Loucy (cell line): Measurements from ENCODE around the gene NUDCD2.
"Not testable (repeated sequence)": the region's sequence is repeated elsewhere in the genome, so short reads cannot be mapped to it uniquely, and the experiment has no call there.

Source experiments
- H2AFZ ChIP-seq: fragments of 200-600 bp; sonication (generic); 2 replicates; pipeline ENCODE4 v1.6.0; 2016; ENCODE audit warnings: antibody characterized with exemption, mild to moderate bottlenecking, low read length, moderate library complexity
- H3F3A ChIP-seq: fragments of 200-600 bp; 2 replicates; pipeline ENCODE4 v1.6.0; 2016; ENCODE audit warnings: antibody characterized with exemption, low read depth, mild to moderate bottlenecking
- H3K27me3 ChIP-seq: fragments of 200-600 bp; sonication (generic); 2 replicates; pipeline ENCODE4 v1.6.1; 2014; ENCODE audit warnings: low read length, mild to moderate bottlenecking; ENCODE audit not compliant: insufficient read depth, poor library complexity, severe bottlenecking
- H3K36me3 ChIP-seq: fragments of 200-600 bp; sonication (generic); 2 replicates; pipeline ENCODE4 v1.6.1; 2016; ENCODE audit warnings: low read length; ENCODE audit not compliant: insufficient read depth
- H3K4me1 ChIP-seq: fragments of 200-600 bp; sonication (generic); 2 replicates; pipeline ENCODE4 v1.5.1; 2014; ENCODE audit warnings: low read length, mild to moderate bottlenecking; ENCODE audit not compliant: insufficient read depth, poor library complexity, severe bottlenecking
- H3K4me2 ChIP-seq: fragments of 200-600 bp; sonication (generic); 2 replicates; pipeline ENCODE4 v1.6.0; 2014; ENCODE audit warnings: antibody characterized with exemption, low read length, low read depth, mild to moderate bottlenecking; ENCODE audit not compliant: poor library complexity, severe bottlenecking
- H3K4me3 ChIP-seq: fragments of 200-600 bp; sonication (generic); 2 replicates; pipeline ENCODE4 v1.5.1; 2014; ENCODE audit warnings: low read length, mild to moderate bottlenecking, mixed read lengths; ENCODE audit not compliant: poor library complexity, severe bottlenecking
- H3K79me2 ChIP-seq: fragments of 200-600 bp; sonication (generic); 2 replicates; pipeline ENCODE4 v1.6.1; 2014; ENCODE audit warnings: low read length; ENCODE audit not compliant: insufficient read depth
- H3K9ac ChIP-seq: fragments of 200-600 bp; sonication (generic); 2 replicates; pipeline ENCODE4 v1.6.0; 2014; ENCODE audit warnings: mild to moderate bottlenecking, low read depth, low read length, moderate library complexity; ENCODE audit not compliant: poor library complexity, severe bottlenecking
- H3K9me2 ChIP-seq: fragments of 200-600 bp; sonication (generic); replicated peaks from 2 replicates; pipeline ENCODE4 v1.6.1; 2016; ENCODE audit warnings: low read depth, low read length, mixed read lengths
- H3K9me3 ChIP-seq: fragments of 200-600 bp; sonication (generic); 2 replicates; pipeline ENCODE4 v1.6.1; 2014; ENCODE audit warnings: mild to moderate bottlenecking, antibody characterized with exemption, low read length, low read depth; ENCODE audit not compliant: insufficient read depth
- H4K20me1 ChIP-seq: fragments of 200-600 bp; sonication (generic); 2 replicates; pipeline ENCODE4 v1.6.0; 2014; ENCODE audit warnings: antibody characterized with exemption, low read length, mild to moderate bottlenecking; ENCODE audit not compliant: insufficient read depth, poor library complexity, severe bottlenecking
- CTCF ChIP-seq: fragments of 200-600 bp; sonication (generic); conservative IDR thresholded peaks from 2 replicates; pipeline ENCODE4 v1.5.1; 2014; ENCODE audit warnings: mild to moderate bottlenecking, antibody characterized with exemption, low read length
- EZH2phosphoT487 ChIP-seq: fragments of 200-600 bp; IDR thresholded peaks from 2 replicates; pipeline ENCODE4 v1.6.1; 2018; ENCODE audit warnings: antibody characterized with exemption, mild to moderate bottlenecking, moderate library complexity, borderline replicate concordance

The NUDCD2 gene

GRCh38 chr5:163401271-163401670, 58.6 kb downstream of the NUDCD2 start:
- Histone ChIP-seq H3K4me1 (no peaks in the 10 kb centered on the region), H3K4me3 (no peak overlapping the region), H3K79me2 (no peaks in the 10 kb centered on the region), H3F3A (no peaks in the 10 kb centered on the region), H3K36me3 (no peaks in the 10 kb centered on the region), H3K9ac (no peak overlapping the region), H2AFZ (no peak overlapping the region), H3K27me3 (no peaks in the 10 kb centered on the region), H4K20me1 (no peaks in the 10 kb centered on the region), H3K9me3 (no peaks in the 10 kb centered on the region), H3K4me2 (no peak overlapping the region), H3K9me2 (no peaks in the 10 kb centered on the region)
- TF ChIP-seq EZH2phosphoT487 (no peak), CTCF (no peak)

GRCh38 chr5:163399923-163400322, 60.0 kb downstream of the NUDCD2 start:
- TF ChIP-seq CTCF = no peak
- TF ChIP-seq EZH2phosphoT487 = no peak
- Histone ChIP-seq H3K36me3 (no peaks in the 10 kb centered on the region), H2AFZ (no peak overlapping the region), H3K9me3 (no peaks in the 10 kb centered on the region), H3F3A (no peaks in the 10 kb centered on the region), H3K4me1 (no peaks in the 10 kb centered on the region), H3K4me3 (no peak overlapping the region), H3K9me2 (no peaks in the 10 kb centered on the region), H3K4me2 (no peak overlapping the region), H4K20me1 (no peaks in the 10 kb centered on the region), H3K9ac (no peak overlapping the region), H3K27me3 (no peaks in the 10 kb centered on the region), H3K79me2 (no peaks in the 10 kb centered on the region)

GRCh38 chr5:163397354-163397753, 62.5 kb downstream of the NUDCD2 start:
- Histone ChIP-seq H3K9ac (no peak overlapping the region), H3K9me2 (no peaks in the 10 kb centered on the region), H2AFZ (no peak overlapping the region), H3K79me2 (no peaks in the 10 kb centered on the region), H3K4me2 (no peak overlapping the region), H3K4me1 (no peaks in the 10 kb centered on the region), H3K9me3 (no peaks in the 10 kb centered on the region), H3K4me3 (no peak overlapping the region), H3K27me3 (no peaks in the 10 kb centered on the region), H3K36me3 (no peaks in the 10 kb centered on the region), H4K20me1 (no peaks in the 10 kb centered on the region), H3F3A (no peaks in the 10 kb centered on the region)
- TF ChIP-seq CTCF (no peak), EZH2phosphoT487 (no peak)

- H3K9me3 ChIP-seq, H3K79me2 ChIP-seq, H2AFZ ChIP-seq, H3K36me3 ChIP-seq, H3F3A ChIP-seq, H3K9ac ChIP-seq, H3K4me2 ChIP-seq, H3K9me2 ChIP-seq, H3K4me3 ChIP-seq, H3K4me1 ChIP-seq, H3K27me3 ChIP-seq, H4K20me1 ChIP-seq: not testable (repeated sequence)
Observed at GRCh38 chr5:163396818-163397340, 63.0 kb downstream of the NUDCD2 start.
